ENCODE data around the gene ITPR2. TPM values are rescaled to one million over a fixed set of nuclear protein-coding genes. Genes with fewer than 3 reads are reported as not detected.
A peak's percentile ranks its signal among the peaks of the same experiment; 100 is the strongest.

The ITPR2 gene
- total RNA-seq, 6 experiments from 2014 or later, result 6.9 to 8.4 (median 7.6) TPM

DNA sequence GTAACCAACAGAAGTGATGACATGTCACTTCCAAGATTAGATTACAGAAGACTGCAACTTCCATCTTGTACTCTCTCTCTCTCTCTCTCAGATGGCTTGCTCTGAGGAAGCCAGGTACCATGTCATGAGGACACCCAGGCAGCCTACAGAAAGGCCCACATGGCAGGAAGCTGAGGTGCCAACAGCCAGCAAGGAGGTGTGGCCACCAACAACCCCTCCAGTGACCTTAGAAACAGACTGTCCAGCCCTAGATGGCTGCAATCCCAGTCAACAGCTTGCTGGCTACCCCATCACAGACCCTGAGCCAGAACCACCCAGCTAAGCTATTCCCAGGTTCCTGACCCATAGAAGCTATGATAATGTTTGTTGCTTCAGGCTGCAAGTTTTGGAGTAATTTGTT is 178.4 kb downstream of the ITPR2 start:
- Mint-ChIP-seq H3K36me3 (ENCODE audit: low read depth) (peaks cover 5% of the 10 kb centered on the region; the same call in 1 of the 2 replicates), H3K27ac (no peak overlapping the region)

DNA sequence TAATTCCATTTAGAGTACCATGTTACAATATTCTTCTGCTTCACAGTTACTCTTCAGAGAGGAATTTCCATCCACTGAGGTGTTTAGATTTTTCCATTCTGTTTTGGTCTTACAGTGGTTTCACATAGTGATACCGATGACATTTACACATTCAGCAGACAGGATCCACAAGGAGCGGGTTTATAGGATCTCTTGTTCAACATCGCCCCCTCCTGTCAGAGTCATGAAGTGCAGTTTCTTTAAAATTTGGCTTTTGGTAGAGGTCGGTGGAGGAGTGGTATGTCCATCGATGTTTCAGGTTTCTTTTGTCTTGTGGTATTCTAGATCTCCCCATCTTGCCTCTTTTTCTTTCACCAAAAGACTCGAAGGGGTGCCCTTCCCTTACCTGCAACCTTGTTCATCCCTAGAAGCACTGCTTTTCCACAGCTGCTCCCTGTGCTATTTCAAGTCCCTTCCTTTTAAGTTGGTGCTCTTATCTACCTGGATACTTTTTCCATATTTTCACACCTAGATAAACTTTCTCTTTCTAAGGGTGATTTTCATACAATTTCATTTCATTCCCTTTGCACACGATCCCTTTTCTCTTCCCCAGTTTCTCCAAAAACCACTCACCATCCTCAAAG is 181.3 kb downstream of the ITPR2 start:
- Mint-ChIP-seq H3K36me3 (ENCODE audit: low read depth) (peaks cover 5% of the 10 kb centered on the region; the same call in 1 of the 2 replicates), H3K27me3 (ENCODE audit: insufficient read depth) (peaks cover 2% of the 10 kb centered on the region; the same call in 1 of the 2 replicates), H3K9me3 (no peaks in the 10 kb centered on the region), H3K4me3 (no peak overlapping the region), H3K27ac (no peak overlapping the region), H3K4me1 (ENCODE audit: low read depth) (peaks cover 42% of the 10 kb centered on the region)
- DNase-seq, result peak; percentile 61
- TF ChIP-seq, protein P1, sequence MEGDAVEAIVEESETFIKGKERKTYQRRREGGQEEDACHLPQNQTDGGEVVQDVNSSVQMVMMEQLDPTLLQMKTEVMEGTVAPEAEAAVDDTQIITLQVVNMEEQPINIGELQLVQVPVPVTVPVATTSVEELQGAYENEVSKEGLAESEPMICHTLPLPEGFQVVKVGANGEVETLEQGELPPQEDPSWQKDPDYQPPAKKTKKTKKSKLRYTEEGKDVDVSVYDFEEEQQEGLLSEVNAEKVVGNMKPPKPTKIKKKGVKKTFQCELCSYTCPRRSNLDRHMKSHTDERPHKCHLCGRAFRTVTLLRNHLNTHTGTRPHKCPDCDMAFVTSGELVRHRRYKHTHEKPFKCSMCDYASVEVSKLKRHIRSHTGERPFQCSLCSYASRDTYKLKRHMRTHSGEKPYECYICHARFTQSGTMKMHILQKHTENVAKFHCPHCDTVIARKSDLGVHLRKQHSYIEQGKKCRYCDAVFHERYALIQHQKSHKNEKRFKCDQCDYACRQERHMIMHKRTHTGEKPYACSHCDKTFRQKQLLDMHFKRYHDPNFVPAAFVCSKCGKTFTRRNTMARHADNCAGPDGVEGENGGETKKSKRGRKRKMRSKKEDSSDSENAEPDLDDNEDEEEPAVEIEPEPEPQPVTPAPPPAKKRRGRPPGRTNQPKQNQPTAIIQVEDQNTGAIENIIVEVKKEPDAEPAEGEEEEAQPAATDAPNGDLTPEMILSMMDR (IDR thresholded peaks at IDR 0.05), result peak; percentile 96

More for the DNA sequence above, 178.4 kb downstream of the ITPR2 start:
- Mint-ChIP-seq H3K9me3 (no peaks in the 10 kb centered on the region), H3K4me1 (ENCODE audit: low read depth) (peaks cover 25% of the 10 kb centered on the region), H3K4me3 (no peak overlapping the region), H3K27me3 (ENCODE audit: insufficient read depth) (peaks cover 2% of the 10 kb centered on the region; the same call in 1 of the 2 replicates)
- TF ChIP-seq, protein P1 (IDR thresholded peaks at IDR 0.05), result no peak
- DNase-seq, result no peak

DNA sequence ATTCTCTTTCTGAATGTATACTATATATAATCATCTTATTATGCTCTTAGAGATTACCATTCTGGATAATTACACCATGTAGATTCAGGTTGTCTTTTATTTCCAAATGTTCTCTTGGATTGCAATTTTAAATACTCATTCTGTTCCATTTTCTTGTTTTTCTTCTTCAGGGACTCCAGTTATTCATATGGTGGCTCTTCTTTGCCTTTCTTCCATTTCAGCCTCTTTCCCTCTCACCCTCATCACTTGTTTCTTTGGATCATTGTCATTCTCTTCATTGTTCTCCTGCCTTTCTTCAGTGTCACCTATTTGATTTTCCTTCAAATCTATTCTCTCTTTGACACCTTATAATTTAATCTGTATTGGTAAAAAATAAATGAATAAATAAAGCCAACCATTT is 182.0 kb downstream of the ITPR2 start:
- TF ChIP-seq, protein P1 (IDR thresholded peaks at IDR 0.05), result no peak
- DNase-seq, result no peak
- Mint-ChIP-seq H3K36me3 (ENCODE audit: low read depth) (peaks cover 10% of the 10 kb centered on the region; the same call in 1 of the 2 replicates), H3K4me1 (ENCODE audit: low read depth) (peaks cover 48% of the 10 kb centered on the region), H3K9me3 (no peaks in the 10 kb centered on the region), H3K4me3 (no peak overlapping the region), H3K27ac (no peak overlapping the region), H3K27me3 (ENCODE audit: insufficient read depth) (no peaks in the 10 kb centered on the region)

DNA sequence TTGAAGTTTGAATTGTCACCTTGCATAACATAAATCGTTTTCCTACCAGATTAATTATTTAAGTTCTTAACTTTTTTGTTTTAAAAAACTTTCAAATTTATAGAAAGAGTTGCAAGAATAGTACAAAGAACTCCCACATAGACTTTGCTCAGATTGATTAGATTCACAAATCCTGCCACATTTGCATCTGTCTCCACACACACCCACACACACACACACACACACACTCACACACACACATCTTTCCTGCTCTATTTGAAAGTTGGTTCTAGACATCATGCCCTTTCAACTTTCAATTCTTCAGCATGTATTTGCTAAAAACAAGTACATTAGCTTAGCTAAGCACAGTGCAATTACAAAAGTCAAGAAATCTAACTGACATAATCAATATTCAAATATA is 184.0 kb downstream of the ITPR2 start:
- Mint-ChIP-seq H3K4me3 (no peak overlapping the region), H3K27ac (peak overlapping the region; percentile 74; the same call in 1 of the 2 replicates), H3K4me1 (ENCODE audit: low read depth) (peaks cover 50% of the 10 kb centered on the region), H3K36me3 (ENCODE audit: low read depth) (peaks cover 21% of the 10 kb centered on the region), H3K9me3 (no peaks in the 10 kb centered on the region), H3K27me3 (ENCODE audit: insufficient read depth) (no peaks in the 10 kb centered on the region; the same call in 1 of the 2 replicates)
- no peak for DNase-seq
- TF ChIP-seq, protein P1 (IDR thresholded peaks at IDR 0.05), result no peak

DNA sequence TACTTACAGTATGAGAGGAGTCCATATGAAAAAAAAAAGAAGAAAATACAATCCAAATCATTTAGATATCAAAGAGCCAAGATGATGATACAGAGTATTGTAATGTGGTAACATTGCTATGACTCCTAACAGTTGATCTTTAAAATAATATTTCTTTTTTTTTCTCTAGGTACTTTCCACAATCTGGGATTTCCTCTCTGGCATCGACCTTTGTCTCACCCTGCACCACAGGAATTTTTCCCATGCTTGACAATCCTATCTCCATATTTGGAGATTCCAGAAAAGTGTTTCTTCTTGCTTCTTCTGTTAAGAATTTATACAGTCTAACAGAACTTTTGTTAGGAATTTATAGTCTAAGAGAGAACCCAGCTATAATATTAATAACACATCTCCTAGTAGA is 184.4 kb downstream of the ITPR2 start:
- H3K4me3 Mint-ChIP-seq, result peak overlapping the region; percentile 60; the same call in 1 of the 2 replicates
- H3K36me3 Mint-ChIP-seq (ENCODE audit: low read depth), result peaks cover 21% of the 10 kb centered on the region
- peak overlapping the region; percentile 74 for H3K27ac Mint-ChIP-seq
- TF ChIP-seq, protein P1 (IDR thresholded peaks at IDR 0.05), result no peak
- H3K9me3 Mint-ChIP-seq, result no peaks in the 10 kb centered on the region
- H3K4me1 Mint-ChIP-seq (ENCODE audit: low read depth), result peaks cover 50% of the 10 kb centered on the region
- peak; percentile 86 for DNase-seq
- no peaks in the 10 kb centered on the region; the same call in 1 of the 2 replicates for H3K27me3 Mint-ChIP-seq (ENCODE audit: insufficient read depth)

Measured in HFFc6 (cell line).